ENCODE data around the gene TNNT2. TPM values are rescaled to one million over a fixed set of nuclear protein-coding genes. Genes with fewer than 3 reads are reported as not detected.

Gene TNNT2
- total and polyA plus RNA-seq, 2 of the 8 experiments (the other 6 are each of a cell fraction or from before 2014, with no cell fraction given), result 3.1 to 21.0 TPM

- peaks cover 0 to 3% (median 0%) of the 10 kb centered on the region in 4 experiments; a peak in 1 of 7 replicates for H3K4me1 ChIP-seq (replicated peaks in 1 of 4; ENCODE audit: control insufficient read depth in 3 of 4, insufficient read depth in 4 of 4, low read length in 3 of 4)
- H3K4ac ChIP-seq (replicated peaks; ENCODE audit: insufficient read length, low read depth, low read length), result no peak overlapping the region
- H3K79me2 ChIP-seq (ENCODE audit: control insufficient read depth in 1 of 2, insufficient read depth in 2 of 2, low read length in 2 of 2), result no peaks in the 10 kb centered on the region
- no peaks in the 10 kb centered on the region for H3K79me1 ChIP-seq (ENCODE audit: low read depth, low read length)
- no peaks in the 10 kb centered on the region for H4K20me1 ChIP-seq (replicated peaks in 1 of 2; ENCODE audit: control insufficient read depth in 1 of 2, insufficient read depth in 2 of 2, low read length in 2 of 2)
- no peak overlapping the region for H2BK120ac ChIP-seq (replicated peaks; ENCODE audit: low read depth, low read length)
- no peak overlapping the region for H3K4me3 ChIP-seq (ENCODE audit: extremely low read depth in 1 of 4, insufficient read depth in 2 of 4, low read depth in 3 of 4, low read length in 4 of 4)
- H3K23ac ChIP-seq (ENCODE audit: insufficient read length), result no peak overlapping the region
- no peaks in the 10 kb centered on the region for H3K36me3 ChIP-seq (ENCODE audit: control insufficient read depth in 2 of 4, insufficient read depth in 4 of 4, low read length in 3 of 4)
- no peak overlapping the region for H3K9ac ChIP-seq (replicated peaks in 1 of 4; ENCODE audit: extremely low read depth in 1 of 4, low read depth in 3 of 4, low read length in 3 of 4)
- H3K27ac ChIP-seq (ENCODE audit: low read depth, low read length), result no peak overlapping the region
- H2BK15ac ChIP-seq (ENCODE audit: low read length), result no peak overlapping the region
- H3K18ac ChIP-seq (ENCODE audit: extremely low read depth, low read length), result no peak overlapping the region
- FAIRE-seq (no peak), DNase-seq (ENCODE audit: low read depth in 1 of 2, low spot score in 2 of 2) (no peak)
- WGBS, 2 experiments (ENCODE audit: extremely low coverage in 1 of 2, insufficient coverage in 1 of 2, insufficient read length in 1 of 2, insufficient replicate concordance in 2 of 2, low coverage in 1 of 2, low lambda C conversion rate in 2 of 2, missing lambda C conversion rate in 1 of 2), result 95% methylated on average over 4 of the region's 4 CpGs; no CpG with 5 or more reads in 1 of the 2 experiments
- H3K23me2 ChIP-seq (ENCODE audit: low read depth, low read length), result peaks cover 2% of the 10 kb centered on the region; the same call in 1 of the 2 replicates
- ChIA-PET CTCF (ENCODE audit: partially characterized antibody) (interaction anchor here (0.9 to 13.6 kb wide), 16 partner anchors 10 to 202 kb away, joined by 3 to 151 read pairs (median 6); no protein-coding TSS in a partner anchor), POLR2A (ENCODE audit: partially characterized antibody) (no interaction called here)
- H2BK5ac ChIP-seq (ENCODE audit: low read depth, low read length), result no peak overlapping the region; the same call in 1 of the 2 replicates
- no peak for TF ChIP-seq CTBP2 (IDR thresholded peaks at IDR 0.05; ENCODE audit: borderline replicate concordance, insufficient read depth, insufficient read length, low read length)
- H4K91ac ChIP-seq (replicated peaks; ENCODE audit: insufficient read length, low read length), result no peak overlapping the region
- H3K56ac ChIP-seq (replicated peaks; ENCODE audit: insufficient read length, low read depth, low read length), result no peak overlapping the region
- H2AK5ac ChIP-seq (ENCODE audit: low read depth, low read length), result no peak overlapping the region
- no peak overlapping the region for H3K4me2 ChIP-seq (ENCODE audit: insufficient read depth in 1 of 2, low read depth in 2 of 2, low read length in 2 of 2)
- no peak overlapping the region for H3K14ac ChIP-seq (ENCODE audit: insufficient read length)
- H3K9me3 ChIP-seq (ENCODE audit: insufficient read depth in 2 of 2, low read depth in 1 of 2, low read length in 1 of 2), result no peaks in the 10 kb centered on the region
- no peak overlapping the region for H4K5ac ChIP-seq (ENCODE audit: insufficient read length, low read depth, low read length)
- no peak overlapping the region for H4K8ac ChIP-seq (ENCODE audit: extremely low read depth, insufficient read depth, low read length)
- no peak overlapping the region for H2BK20ac ChIP-seq (ENCODE audit: low read length)
- peaks cover 0 to 10% (median 6%) of the 10 kb centered on the region in 4 experiments; a peak in 4 of 7 replicates for H3K27me3 ChIP-seq (replicated peaks in 1 of 4; ENCODE audit: control insufficient read depth in 3 of 4, extremely low read depth in 1 of 4, insufficient read depth in 3 of 4, low read length in 3 of 4)
- no peak overlapping the region for H2AFZ ChIP-seq (ENCODE audit: low read length)
- peak overlapping the region; percentile 9; the same call in 1 of the 2 replicates for H2BK12ac ChIP-seq (ENCODE audit: low read depth, low read length)
Measured at GRCh38 chr1:201310986-201311355, 66.5 kb downstream of the TNNT2 start.

Measured in H1 (cell line).